K562 (cell line): ENCODE measurements around the gene TCF12. TPM values are rescaled to one million over a fixed set of nuclear protein-coding genes. Genes with fewer than 3 reads are reported as not detected.
A peak's percentile ranks its signal among the peaks of the same experiment; 100 is the strongest.

Experiments
- ATAC-seq: fragments of 200-7000 bp; cut with Tn5 transposase; 3 replicates; pipeline ENCODE4 v1.9.1; 2020; ENCODE audit warnings: moderate library complexity
- BruUV-seq: library from RNA; stranded (reverse); fragments of 400-500 nt; replicated peaks from 2 replicates; lab custom pipeline; 2021; lab: Mats Ljungman, UMichigan
- CTCF ChIA-PET: fragments of 300-600 bp; formaldehyde crosslinking; extraction: SDS; loops from one replicate; lab custom pipeline; 2021; ENCODE audit warnings: low intra/inter-chr PET ratio; lab: Yijun Ruan, JAX
- POLR2A ChIA-PET: fragments of 300-600, 350-650 bp; sonication (Branson Sonifier 250); formaldehyde crosslinking; extraction: SDS; loops from one replicate; lab custom pipeline; 2021; ENCODE audit warnings: antibody characterized with exemption, inconsistent platforms; lab: Yijun Ruan, JAX
- DNase-seq, 4 experiments: peaks; one replicate each; pipeline versions ENCODE4 v3.0.0 to v3.0.0-alpha.2; 2011 to 2018; ENCODE audit warnings: low spot score in 3 of 4, mixed read lengths in 3 of 4; ENCODE audit errors: extremely low read depth in 1 of 4
- FAIRE-seq: peaks from 2 replicates; lab custom pipeline; 2011; peaks lifted over from hg19 to GRCh38; lab: Jason Lieb, UNC
- H2AFZ ChIP-seq: 2 replicates; pipeline ENCODE4 v1.6.0; 2011; ENCODE audit warnings: low read depth, low read length, control low read depth, inconsistent platforms
- H3K27ac ChIP-seq: fragments of 200-600 bp; 3 replicates; pipeline ENCODE4 v1.8.0; 2011; ENCODE audit warnings: low read depth, mild to moderate bottlenecking, control low read depth, inconsistent platforms, low read length, moderate library complexity, mixed read lengths; ENCODE audit errors: extremely low read depth
- H3K27me3 ChIP-seq, 2 experiments: fragments of 300-600 bp in 1 of 2; 2 replicates in 1 of 2; 3 replicates in 1 of 2; pipeline versions ENCODE4 v1.6.0 to v1.8.0; 2011; ENCODE audit warnings: inconsistent platforms in 2 of 2, low read length in 2 of 2, mild to moderate bottlenecking in 1 of 2, mixed read lengths in 1 of 2, moderate library complexity in 1 of 2; ENCODE audit not compliant: control insufficient read depth in 2 of 2, insufficient read depth in 2 of 2
- H3K36me3 ChIP-seq: fragments of 300-600 bp; 3 replicates; pipeline ENCODE4 v1.8.0; 2011; ENCODE audit warnings: mild to moderate bottlenecking, low read length, inconsistent platforms; ENCODE audit not compliant: control insufficient read depth, insufficient read depth
- H3K4me1 ChIP-seq, 2 experiments: fragments of 200-600 bp in 1 of 2; replicated peaks in 1 of 2; 2 replicates in 1 of 2; 3 replicates in 1 of 2; pipeline versions ENCODE4 v1.5.1 to v1.8.0; 2011; ENCODE audit warnings: inconsistent platforms in 2 of 2, low read length in 2 of 2, mild to moderate bottlenecking in 1 of 2, mixed read lengths in 1 of 2, moderate library complexity in 1 of 2; ENCODE audit not compliant: control insufficient read depth in 2 of 2, insufficient read depth in 2 of 2
- H3K4me2 ChIP-seq: 2 replicates; pipeline ENCODE4 v1.6.1; 2011; ENCODE audit warnings: low read length, control low read depth, inconsistent platforms, mixed read lengths; ENCODE audit not compliant: insufficient read depth
- H3K4me3 ChIP-seq: fragments of 200-600 bp; sonication (generic), shearing (Covaris generic); 2 replicates; pipeline ENCODE4 v1.5.1; 2016; ENCODE audit warnings: control low read depth, inconsistent platforms
- H3K79me2 ChIP-seq: fragments of 200-600 bp; 3 replicates; pipeline ENCODE4 v1.8.0; 2011; ENCODE audit warnings: low read length, inconsistent platforms; ENCODE audit not compliant: control insufficient read depth, insufficient read depth
- H3K9ac ChIP-seq, 2 experiments: 2 replicates each; pipeline versions ENCODE4 v1.6.0 to v1.6.1; 2011; ENCODE audit warnings: low read depth in 2 of 2, low read length in 2 of 2, control low read depth in 1 of 2, inconsistent platforms in 1 of 2, mild to moderate bottlenecking in 1 of 2, mixed read lengths in 1 of 2; ENCODE audit not compliant: insufficient read depth in 1 of 2
- H3K9me1 ChIP-seq: one replicate; pipeline ENCODE4 v1.6.0; 2011; ENCODE audit warnings: inconsistent platforms, mild to moderate bottlenecking, low read length, moderate library complexity; ENCODE audit not compliant: control insufficient read depth, insufficient read depth
- H3K9me3 ChIP-seq: replicated peaks from 2 replicates; pipeline ENCODE4 v1.5.1; 2011; ENCODE audit warnings: low read depth, low read length, inconsistent platforms; ENCODE audit not compliant: control insufficient read depth, insufficient read depth
- H4K20me1 ChIP-seq: replicated peaks from 2 replicates; pipeline ENCODE4 v1.6.1; 2011; ENCODE audit warnings: low read length, inconsistent platforms, mixed read lengths; ENCODE audit not compliant: control insufficient read depth, insufficient read depth
- CHAMP1 ChIP-seq: fragments of 450-650 bp; IDR thresholded peaks from 2 replicates; pipeline ENCODE4 v1.6.1; 2016; ENCODE audit warnings: mild to moderate bottlenecking
- WGBS: fragments of 100-300 bp; shearing (Covaris generic); methylation state at CpG from one replicate; pipeline ENCODE4 v1.1.6; 2016; ENCODE audit warnings: low coverage, mixed read lengths; ENCODE audit not compliant: insufficient coverage; ENCODE audit errors: missing lambda C conversion rate; 5-methylcytosine and 5-hydroxymethylcytosine counted together
- in situ Hi-C: fragments of 300-500 bp; cut with MboI; formaldehyde crosslinking; loops from 4 replicates; pipeline ENCODE4 v1.15.0; 2018; ENCODE audit warnings: inconsistent platforms, mixed read lengths
- intact Hi-C: fragments of 100-400 bp; cut with micrococcal nuclease; formaldehyde crosslinking; loops from 2 replicates; pipeline ENCODE4 v1.14.2; 2022
- polyA plus RNA-seq, 8 experiments: library from polyadenylated mRNA; depleted of rRNA in 4 of 8; stranded (reverse) in 5 of 8; unstranded in 3 of 8; fragments of >200 nt; fragmentation: Nextera tagmentation in 2 of 8; fragmentation: Illumina TruSeq in 1 of 8; extraction: Ambion mirVana in 2 of 8; extraction: Trizol in 1 of 8; gene quantifications; 2 replicates each; pipeline versions ENCODE4 v1.2.1 to v1.2.3, GENCODE V29; 2011 to 2014; ENCODE audit warnings: inconsistent platforms in 1 of 8, missing spikeins in 1 of 8
- total RNA-seq, 7 experiments: library from RNA; depleted of rRNA in 6 of 7; stranded (reverse); fragments of >200 nt in 6 of 7; fragmentation: Illumina TruSeq in 2 of 7; extraction: Trizol in 2 of 7; gene quantifications; 2 replicates each; pipeline versions ENCODE4 v1.2.1 to v1.2.3, GENCODE V29; 2011 to 2021; ENCODE audit warnings: low replicate concordance in 1 of 7
- TF ChIP-seq, protein P1 (sequence below): fragments of 250-450 bp; sonication (Bioruptor Pico); IDR thresholded peaks from 2 replicates; pipeline ENCODE4 v1.8.0; 2022; ENCODE audit warnings: moderate library complexity, mild to moderate bottlenecking, inconsistent platforms

Gene TCF12
- total and polyA plus RNA-seq, 9 of the 15 experiments (the other 6 are each of a cell fraction or from before 2014, with no cell fraction given): 10.5 to 132 (median 52.9) TPM

- Histone ChIP-seq H4K20me1 (no peaks in the 10 kb centered on the region), H3K9me3 (peaks cover 3% of the 10 kb centered on the region; the same call in 1 of the 2 replicates), H3K27me3 (no peaks in the 10 kb centered on the region), H3K4me2 (no peak overlapping the region), H3K27ac (peak overlapping the region; percentile 99; the same call in 1 of the 3 replicates), H2AFZ (no peak overlapping the region), H3K4me3 (no peak overlapping the region), H3K79me2 (peaks cover 7% of the 10 kb centered on the region; the same call in 2 of the 3 replicates), H3K9me1 (no peaks in the 10 kb centered on the region), H3K4me1 (peaks cover 31 to 39% of the 10 kb centered on the region in 2 experiments), H3K36me3 (no peaks in the 10 kb centered on the region; the same call in 2 of the 3 replicates), H3K9ac (no peak overlapping the region)
- TF ChIP-seq, protein P1, sequence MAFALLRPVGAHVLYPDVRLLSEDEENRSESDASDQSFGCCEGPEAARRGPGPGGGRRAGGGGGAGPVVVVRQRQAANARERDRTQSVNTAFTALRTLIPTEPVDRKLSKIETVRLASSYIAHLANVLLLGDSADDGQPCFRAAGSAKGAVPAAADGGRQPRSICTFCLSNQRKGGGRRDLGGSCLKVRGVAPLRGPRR (CRISPR knock-in tag): no peak
- no peak for TF ChIP-seq CHAMP1
- BruUV-seq: no TSS peak
- no peak for ATAC-seq
- intact Hi-C loops: no loop called here
- FAIRE-seq: no peak
- in situ Hi-C loops: loop anchor here (25.0 kb wide), 1 partner anchor 832 kb away; no protein-coding TSS in a partner anchor
- no peak for DNase-seq
- ChIA-PET POLR2A (no interaction called here), CTCF (no interaction called here)
- WGBS: 96% methylated on average over 27 of the region's 36 CpGs
Measured at GRCh38 chr15:57319226-57319918, 400.9 kb downstream of the TCF12 start.
